Measurements from ENCODE around the gene NPIPB6. TPM values are rescaled to one million over a fixed set of nuclear protein-coding genes. Genes with fewer than 3 reads are reported as not detected.
A peak's percentile ranks its signal among the peaks of the same experiment; 100 is the strongest.

Gene NPIPB6
- polyA plus RNA-seq, 3 donors = 0.67 to 3.8 (median 3.8) TPM

DNA sequence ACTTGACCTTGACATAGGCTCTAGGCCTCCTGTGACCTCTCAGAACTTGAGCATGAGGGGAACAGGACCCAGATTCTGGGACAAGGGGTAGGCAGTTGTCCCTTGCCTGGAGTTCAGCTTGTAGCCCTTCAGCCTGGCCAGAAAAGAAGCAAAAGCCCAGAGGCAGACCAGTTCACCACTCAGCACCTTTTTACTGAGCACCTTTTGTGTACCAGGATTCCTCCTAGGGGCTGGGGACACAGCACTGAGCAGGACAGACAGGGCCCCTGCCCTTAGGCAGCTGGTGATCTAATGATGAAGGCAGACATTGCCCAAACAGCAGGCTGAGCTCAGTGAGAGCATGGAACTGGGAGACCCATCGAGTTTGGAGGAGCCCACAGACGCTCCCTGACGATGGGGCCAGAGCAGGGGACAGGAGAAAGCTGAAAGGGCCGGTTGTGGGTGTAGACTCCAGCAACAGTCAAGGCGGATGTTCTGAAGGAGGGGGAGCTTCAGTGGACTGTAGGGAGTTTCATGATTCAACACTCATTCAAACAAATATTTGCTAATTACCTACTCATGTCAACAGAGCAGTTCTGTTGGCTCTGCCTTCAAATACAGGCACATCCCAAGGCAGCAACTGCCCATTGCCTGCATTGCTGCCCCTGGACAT, 38.9 kb downstream of the NPIPB6 start:
- DNase-seq = no peak

DNA sequence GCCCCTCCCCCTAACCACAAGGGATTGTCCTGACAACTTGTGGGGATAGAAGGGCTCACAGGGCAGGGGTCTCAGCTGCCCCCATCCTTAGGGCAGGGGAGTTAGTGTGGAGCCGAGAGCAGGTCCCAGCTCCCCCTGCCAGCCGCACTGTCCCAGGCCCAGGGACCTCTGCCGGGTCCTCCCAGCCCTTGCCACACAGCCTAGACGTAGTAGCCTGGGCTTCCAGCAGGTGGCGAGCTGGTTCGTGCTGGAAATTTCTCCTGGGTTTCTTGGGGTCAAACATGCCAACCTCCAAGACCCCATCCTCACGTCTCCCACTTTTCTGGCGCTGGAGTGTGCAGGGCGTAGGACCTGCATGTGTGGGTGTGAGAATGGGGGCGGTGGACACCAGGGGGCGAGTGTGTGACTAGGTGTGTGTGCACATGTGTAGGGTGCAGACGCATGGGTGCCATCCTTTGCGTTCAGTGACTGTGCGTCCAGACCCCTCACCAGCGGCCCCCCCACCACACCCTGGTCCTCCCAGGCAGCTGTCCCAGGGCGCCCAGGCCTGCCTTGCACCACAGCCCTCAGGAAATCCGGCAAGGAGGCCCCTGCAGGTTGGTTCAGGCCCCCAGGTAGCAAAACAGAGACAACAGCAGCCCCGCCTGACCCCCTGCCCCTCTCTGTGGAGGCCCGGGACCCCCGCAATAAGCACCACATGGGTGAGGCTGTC, 41.5 kb downstream of the NPIPB6 start:
- DNase-seq = no peak

DNA sequence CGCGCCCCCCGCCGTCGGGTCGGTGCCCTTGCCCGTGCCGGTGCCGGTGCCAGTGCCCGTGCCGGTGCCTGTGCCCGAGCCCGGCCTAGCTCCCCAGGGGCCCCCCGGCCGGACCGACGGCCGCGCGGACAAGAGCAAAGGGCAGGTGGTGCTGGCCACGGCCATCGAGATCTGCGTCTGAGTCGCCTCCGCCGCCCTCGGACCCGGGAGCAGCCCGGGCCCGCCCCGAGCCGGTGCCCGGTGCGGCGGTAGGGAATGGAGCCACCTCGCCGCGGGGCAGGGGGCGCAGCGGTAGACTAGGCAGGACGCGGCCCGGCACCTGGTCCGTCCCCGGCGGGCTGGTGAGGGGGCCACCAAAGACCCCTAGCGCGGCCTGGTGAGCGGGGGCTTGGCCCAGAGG, 42.6 kb downstream of the NPIPB6 start:
- DNase-seq = no peak

DNA sequence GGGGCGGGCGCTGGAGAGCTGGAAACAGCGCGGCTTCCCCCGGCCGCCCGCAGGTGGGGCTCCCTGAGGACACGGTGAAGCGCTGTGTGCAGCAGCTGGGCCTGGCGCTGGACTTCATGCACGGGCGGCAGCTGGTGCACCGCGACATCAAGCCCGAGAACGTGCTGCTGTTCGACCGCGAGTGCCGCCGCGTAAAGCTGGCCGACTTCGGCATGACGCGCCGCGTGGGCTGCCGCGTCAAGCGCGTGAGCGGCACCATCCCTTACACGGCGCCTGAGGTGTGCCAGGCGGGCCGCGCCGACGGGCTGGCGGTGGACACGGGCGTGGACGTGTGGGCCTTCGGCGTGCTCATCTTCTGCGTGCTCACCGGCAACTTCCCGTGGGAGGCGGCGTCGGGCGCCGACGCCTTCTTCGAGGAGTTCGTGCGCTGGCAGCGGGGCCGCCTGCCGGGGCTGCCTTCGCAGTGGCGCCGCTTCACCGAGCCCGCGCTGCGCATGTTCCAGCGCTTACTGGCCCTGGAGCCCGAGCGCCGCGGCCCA, 43.2 kb downstream of the NPIPB6 start:
- DNase-seq = no peak

DNA sequence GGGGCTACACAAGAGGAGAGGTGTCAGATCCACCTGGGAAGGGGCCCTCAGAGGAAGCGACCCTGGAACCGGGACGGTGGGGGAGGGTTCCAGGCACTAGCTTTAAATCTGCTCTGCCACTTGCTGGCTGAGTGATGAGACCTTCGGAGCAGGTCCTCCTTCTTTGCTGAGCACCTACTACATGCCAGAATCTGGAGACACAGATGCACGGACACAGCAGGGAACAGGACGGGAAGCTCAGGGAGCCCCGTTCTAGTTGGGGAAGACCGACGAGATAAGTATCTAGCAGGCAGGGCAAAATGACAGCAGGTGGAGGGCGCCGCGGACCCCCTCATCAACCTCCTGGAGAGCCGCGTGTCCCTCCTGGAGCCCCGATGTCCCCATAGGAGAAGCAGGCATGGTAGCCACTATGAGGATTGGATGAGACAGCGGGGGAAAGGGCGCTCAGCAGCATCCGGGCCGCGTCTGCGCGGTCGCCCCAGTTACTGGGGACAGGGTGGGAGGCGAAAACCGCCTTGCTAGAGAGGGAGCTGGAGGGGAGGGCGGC, 43.8 kb downstream of the NPIPB6 start:
- no peak for DNase-seq

DNA sequence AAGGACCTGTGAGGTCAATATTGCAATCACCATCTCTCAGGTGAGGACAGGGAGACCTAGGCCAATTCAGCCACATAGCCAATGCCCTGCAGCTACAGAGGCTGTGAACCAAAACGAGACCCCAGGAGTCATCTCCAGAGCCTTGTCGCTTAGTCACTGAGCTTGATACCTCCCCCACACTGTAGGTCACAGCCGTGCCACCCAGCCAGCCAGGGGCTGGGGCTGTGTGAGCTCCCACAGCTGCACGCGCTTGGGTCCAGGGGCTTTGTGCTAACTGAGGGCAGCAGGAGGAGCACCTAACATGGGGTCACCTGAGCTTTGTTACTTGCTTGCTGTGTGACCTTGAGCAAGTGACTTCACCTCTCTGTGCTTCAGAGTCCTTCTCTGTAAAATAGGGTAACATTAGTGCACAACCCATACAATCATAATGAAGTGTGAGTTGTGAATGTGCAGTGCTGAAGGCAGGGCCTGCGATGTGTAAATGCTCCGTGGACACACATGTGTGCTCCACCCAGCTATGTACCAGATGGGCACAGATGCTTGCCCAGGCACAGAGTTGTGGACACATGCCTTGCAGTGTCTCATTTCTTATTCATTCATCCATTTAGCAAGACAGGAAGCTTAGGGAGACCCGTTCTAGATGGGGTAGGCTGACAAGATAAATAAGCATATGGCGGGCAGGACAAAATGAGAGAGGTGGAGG, 45.1 kb downstream of the NPIPB6 start:
- no peak for DNase-seq

DNA sequence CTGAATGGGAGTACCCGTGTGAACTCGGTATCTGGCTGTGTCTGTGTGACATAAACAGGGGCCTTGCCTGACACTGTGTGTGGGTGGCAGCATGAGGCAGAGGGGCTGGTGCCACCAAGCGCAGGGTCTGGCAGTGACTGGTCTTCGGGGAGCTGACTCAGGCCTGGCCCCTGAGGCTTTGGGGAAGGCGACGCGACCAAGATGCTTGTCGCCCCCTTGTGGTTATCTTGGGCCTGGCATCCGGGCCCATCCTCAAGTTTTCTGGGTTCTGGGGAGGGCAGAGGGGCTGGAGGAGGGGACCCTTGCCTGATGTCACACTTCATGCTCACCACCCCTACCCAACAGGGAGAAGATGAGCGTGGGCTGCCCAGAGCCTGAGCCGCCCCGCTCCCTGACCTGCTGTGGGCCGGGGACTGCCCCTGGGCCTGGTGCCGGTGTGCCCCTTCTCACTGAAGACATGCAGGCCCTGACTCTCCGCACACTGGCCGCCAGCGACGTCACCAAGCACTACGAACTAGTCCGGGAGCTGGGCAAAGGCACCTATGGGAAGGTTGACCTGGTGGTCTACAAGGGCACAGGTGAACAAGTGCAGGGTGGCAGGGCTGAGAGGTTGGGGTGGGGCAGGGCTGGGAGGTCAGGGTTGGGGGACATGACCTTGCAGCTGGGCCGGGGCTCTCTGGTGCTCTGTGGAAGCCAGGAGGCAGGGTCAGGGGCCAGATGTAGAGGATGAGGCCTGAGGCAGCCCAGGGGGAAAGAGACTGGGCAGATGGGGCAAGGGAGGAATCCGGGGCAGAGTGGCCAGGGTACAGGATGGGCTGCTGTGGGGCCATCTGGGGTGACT, 46.0 kb downstream of the NPIPB6 start:
- DNase-seq = peak; percentile 11

DNA sequence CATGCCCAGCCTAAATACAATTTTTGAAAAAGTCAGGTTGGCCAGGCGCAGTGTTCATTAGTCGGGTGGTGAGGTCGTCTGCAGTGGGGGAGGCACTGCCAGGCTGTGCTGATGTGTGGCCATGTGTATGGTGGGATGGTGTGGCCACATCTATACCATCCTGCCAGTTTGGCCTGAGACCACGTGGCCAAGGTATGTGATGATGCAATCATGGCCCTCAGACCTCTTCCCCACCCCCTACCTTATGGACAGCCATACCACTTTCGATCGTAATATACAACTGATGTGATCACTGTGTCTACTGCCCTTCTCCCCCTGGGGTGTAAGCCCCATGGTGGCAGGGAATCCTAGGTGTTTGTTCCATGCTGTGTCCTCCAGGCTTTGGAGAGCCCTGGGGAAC, 47.3 kb downstream of the NPIPB6 start:
- no peak for DNase-seq

DNA sequence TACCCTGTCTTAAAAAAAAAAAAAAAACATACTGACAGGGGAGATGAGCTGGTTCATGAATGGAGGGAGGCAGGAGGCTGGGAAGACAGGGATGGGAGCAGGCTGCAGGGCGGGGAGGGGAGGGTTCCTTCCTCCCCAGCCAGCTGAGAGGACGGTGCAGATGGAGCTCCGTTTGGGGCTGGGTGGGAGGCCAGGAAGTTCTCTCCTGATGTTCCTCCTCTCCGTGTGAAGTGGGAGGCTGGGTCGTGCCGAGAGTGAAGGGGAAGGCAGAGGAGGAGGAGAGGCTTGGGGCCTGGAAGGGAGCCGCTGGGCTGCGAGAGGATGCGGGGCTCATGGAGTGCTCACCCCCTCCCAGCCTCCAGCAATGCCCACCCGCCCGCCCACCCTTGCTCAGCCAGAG, 49.7 kb downstream of the NPIPB6 start:
- DNase-seq = no peak

DNA sequence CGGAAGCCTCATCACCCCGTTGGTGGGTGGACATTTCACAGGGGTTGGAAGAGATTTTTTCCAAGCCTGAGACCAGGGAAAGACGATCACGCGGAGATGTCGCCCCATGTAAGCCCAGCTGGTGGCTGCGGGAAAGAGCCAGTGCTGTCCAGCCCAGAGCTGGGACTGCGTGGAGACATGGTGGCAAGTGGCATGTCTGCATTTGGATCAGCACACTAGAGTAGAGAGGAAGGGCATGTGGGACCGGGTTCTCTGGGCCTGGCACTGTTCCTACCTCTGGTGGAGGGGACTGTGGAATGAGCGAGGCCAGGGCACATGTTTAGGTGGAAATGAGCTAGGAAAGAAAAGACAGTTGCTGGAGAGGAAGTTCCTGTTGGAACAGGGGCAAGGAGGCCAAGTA, 51.0 kb downstream of the NPIPB6 start:
- no peak for DNase-seq

DNA sequence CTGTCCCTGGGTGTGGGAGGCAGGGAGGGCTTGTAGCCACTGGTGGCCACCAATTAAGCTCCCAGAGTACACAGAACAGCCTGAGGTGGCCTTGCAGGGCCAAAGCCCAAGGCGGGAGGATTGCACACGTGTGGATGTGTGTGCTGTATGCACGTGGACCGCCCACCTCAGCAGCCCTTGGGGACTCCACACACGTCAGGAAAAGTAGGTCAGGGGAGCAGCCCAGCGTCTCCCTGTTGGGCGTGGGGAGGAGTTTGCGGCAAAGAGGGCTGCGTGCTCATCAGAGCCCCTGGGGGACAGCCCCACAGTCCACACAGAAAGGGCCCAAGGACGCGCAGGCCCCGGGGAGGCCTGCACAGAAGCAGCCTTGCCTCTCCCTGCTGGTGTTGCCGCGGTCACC, 51.4 kb downstream of the NPIPB6 start:
- no peak for DNase-seq

DNA sequence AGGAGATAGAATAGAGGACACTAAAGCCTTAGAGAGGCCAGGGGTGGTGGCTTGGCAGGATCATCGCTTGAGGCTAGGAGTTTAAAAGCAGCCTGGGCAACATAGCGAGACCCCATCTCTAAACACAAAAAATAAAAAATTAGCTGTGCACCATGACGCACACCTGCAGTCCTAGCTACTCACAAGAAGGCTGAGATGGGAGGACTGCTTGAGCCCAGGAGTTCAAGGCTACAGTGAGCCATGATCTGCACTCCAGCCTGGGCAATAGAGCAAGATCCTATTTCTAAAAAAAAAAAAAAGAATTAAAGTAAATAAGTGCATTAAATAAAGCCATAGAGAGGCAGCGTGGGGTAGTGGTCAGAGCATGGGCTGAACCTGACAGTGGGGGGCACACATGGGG, 51.9 kb downstream of the NPIPB6 start:
- no peak for DNase-seq

DNA sequence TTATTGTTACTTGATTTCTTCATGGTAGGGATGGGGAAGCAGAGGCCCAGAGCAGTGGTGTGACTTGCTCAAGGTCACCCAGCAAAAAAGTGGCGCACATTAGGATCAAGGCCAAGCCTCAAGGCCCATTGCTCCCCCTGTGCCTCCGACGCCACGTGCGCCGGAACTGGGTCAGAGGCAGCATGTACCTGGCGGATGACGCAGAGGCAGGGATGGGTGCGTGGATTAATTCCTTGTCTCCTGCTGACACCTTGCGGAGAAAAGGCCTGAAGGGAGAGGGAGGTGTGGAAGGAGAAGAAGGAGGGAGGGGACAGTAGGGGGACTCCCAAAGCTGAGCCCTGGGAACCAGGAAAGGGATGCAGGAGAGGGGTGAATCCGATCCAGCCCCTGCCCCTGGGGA, 52.5 kb downstream of the NPIPB6 start:
- DNase-seq = no peak

DNA sequence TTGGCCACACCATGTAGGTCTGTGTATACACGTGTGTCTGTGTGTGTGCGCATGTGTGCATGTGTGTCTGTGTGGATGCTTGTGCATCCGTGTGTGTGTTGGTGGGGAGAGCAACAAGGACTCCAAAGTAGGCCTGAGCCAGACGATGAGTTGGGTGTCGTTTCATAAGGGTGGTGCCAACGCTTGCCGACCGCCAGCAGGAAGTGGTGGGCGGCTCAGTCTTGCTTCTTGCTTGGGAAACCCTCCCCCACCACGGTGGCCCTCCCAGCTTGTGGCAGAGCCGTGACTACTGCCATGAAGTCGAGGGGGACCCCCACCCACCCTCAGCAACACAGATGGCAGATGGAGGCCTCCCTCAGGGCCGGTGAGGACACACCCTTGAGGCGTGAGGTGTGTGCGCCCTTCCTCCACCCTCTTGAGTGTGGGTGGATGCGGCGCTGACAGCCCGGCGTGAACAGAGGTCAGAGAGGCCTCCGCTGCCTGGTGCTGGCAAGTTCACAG, 53.4 kb downstream of the NPIPB6 start:
- DNase-seq = no peak

DNA sequence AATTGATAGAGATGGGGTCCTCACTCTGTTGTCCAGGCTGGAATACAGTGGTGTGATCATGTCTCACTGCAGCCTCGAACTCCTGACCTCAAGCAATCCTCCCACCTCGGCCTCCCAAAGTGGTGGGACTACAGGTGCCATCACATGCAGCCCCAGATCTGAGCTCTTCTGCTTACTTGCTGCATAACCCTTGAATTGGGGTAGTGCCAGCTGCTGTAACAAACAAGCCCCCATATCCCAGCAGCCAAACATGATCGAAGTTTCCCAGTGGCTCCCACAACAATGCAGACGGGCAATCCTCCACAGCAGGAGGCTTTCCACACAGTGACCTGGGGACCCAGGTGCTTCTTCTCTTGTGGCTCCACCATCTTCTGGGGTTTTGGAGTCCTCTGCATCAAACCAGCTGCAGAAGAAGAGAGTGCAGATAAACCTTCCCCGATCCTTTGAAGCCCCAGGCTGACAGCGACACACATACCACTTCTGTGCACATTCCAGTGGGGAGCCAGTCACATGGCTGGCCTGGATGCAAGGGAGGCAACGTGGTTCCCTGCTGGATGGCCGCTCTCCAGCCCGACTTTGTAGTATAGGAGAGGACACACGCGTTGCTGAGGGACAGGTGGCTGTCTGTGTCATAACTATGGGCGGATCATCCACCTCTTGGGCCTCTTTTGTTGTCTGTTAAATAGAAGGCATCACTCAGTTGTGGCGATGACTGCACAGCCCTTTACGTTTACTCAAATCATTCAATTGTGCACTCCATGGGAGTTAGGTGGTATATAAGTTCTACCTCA, 54.3 kb downstream of the NPIPB6 start:
- no peak for DNase-seq

DNA sequence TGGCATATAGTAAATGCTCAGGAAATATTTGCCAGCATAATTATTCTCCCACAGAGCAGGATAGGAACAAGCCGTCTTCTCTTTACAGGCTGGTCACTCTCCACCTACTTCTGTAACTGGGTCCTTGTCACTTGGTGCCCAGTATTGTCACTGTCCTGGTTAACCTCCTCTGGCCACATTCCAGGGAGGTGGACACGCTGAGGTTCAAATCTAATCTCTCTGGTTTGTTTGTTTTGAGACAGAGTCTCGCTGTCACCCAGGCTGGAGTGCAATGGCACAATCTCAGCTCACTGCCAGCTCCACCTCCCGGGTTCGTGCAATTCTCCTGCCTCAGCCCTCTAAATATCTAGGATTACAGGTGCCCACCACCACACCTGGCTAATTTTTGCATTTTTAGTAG, 55.4 kb downstream of the NPIPB6 start:
- no peak for DNase-seq

DNA sequence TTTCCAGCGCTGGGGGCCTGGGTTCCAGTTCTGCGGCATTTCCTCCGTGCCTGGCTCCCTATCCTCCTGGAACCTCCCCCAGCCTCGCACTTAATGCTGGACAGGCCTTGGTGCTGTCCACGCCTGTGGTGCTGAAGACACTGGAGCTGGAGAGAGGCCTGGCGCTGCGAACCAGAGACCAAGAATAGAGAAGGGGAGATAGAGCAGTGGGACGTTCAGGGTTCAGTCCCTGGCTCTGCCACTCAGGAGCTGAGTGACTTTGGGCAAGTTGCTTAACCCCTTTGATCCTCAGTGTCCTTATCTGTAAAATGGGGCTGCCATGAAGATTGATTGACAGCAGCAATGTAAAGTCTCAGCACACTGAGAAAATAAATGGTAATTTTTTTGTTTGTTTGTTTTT, 59.1 kb downstream of the NPIPB6 start:
- DNase-seq = peak; percentile 52

DNA sequence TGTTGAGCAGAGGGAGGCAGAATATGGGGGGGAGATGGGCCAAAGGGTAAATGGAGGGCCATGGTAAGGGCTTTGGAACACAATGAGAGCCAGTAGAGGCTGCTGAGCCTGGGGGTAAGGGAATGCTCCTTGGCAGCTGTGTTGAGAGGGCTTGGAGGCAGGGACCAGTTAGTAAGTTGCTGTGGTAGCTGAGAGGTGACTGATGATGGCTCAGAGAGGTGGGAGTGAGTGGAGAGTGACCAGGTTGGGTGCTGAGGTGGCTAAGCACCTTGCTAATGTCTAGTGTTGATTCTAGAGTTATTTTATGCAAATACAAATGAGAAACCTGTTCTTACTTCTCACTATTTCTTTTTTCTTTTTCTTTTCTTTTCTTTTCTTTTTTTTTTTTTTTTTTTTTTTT, 60.2 kb downstream of the NPIPB6 start:
- DNase-seq = no peak

DNA sequence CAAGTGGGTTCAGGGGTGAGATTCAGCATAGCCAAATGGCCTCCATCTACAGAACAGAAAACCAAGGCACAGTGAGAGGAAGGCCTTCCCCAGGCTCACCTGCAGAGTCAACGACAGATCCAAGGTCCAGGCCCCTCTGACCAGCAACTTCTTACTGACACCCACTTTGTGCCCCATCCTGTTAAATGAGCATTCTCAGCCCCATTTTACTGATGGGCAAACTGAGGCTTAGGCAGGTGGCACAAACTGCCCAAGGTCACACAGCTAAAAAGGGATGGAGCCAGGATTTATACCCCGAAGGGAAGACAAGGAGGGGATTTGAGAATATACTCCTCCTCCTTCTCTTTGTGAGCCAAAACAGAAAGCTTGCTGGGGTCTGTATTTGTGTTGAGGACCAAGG, 61.7 kb downstream of the NPIPB6 start:
- DNase-seq = no peak

DNA sequence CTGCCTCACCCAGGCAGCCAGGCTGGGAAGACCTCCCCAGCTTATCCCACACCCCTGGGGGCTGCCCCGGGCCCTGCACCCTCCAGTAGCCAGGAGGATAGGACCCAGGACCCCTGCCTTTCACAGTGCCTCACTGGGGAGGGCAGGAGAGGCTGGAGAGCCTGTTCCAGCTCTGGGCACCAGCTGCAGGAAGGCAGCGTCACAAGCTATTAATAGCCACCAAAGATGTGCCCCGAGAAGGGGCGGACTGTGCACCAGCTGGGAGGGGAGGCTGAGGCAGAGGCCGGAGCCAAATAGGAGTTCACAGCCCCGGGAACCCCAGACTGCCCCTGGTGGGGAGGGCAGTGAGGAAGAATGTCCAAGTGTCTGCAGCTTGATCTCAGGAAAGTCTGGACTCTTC, 62.2 kb downstream of the NPIPB6 start:
- DNase-seq = no peak

DNA sequence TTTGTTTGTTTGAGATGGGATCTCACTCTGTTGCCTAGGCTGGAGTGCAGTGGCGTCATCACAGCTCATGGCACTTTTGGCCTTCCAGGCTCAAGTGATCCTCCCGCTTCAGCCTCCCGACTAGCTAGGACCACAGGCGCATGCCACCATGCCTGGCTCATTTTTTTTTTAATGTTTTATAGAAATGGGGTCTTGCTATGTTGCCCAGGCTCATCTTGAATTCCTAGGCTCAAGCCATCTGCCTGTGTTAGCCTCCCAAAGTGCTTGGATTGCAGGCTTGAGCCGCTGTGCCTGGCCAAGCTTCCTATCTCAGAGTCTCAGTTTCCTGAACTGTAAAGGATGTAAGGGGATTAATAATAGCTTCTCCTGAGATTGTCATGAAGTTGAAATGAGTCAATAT, 63.0 kb downstream of the NPIPB6 start:
- no peak for DNase-seq

Measured in renal pelvis (tissue), 4 donors.